GM21619 (cell line): Measurements from ENCODE around the gene CLEC2L.

ENCODE experiments used
- ATAC-seq: cut with Tn5 transposase; IDR thresholded peaks from one replicate; pipeline ENCODE4 v1.9.1; 2021; ENCODE audit not compliant: unreplicated experiment

Gene CLEC2L

DNA sequence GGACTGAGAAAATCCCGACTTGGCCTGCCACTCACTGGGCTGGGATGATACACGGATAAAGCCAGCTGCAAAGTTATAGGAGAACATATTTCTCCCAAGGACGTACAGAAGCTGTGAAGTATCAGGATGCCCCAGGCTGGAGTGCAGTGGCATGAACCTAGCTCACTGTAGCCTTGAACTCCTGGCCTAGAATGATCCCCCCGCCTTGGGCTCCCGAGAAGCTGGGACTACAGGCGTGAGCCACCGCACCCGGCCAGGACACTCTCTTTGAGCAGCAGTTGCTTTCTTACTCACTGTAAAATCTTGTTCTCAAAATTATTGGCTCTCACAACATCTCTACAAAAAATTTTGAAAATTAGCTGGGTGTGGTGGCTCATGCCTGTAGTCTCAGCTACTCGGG, 50.4 kb downstream of the CLEC2L start:
- no peak for ATAC-seq

DNA sequence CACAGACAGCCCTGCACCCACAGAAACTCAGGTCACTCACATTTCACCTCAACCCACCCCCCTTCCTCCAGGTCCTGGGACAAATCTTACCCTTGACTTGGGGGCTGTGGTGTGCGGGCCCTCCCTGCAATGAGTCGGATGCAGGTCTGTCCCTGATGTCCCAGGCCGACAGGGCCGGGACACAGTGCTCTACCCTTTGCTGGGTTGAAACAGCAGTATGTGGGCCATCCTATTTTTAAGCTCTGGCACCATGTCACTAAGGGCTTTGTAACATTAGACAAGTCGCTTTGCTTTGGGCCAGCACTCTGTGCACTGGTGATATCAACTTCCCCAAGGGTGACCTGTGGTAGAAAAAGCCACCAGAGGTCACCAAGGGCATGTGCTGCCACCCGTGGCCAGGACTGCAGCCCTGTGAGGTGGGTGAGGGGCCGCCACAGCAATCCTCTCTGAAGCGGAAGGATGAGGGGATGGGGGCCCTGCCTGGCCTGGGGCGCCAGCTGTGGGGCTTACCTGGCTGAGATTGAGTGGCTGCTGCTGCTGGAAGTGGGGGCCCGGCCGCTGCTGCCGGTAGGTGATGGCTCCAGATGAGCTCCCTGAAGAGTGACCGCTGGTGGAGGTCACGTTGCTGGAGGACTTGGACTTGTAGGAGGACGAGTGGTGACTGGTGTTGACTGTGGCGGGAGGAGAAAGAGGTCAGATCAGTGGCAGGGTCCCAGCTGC, 51.3 kb downstream of the CLEC2L start:
- ATAC-seq: no peak

DNA sequence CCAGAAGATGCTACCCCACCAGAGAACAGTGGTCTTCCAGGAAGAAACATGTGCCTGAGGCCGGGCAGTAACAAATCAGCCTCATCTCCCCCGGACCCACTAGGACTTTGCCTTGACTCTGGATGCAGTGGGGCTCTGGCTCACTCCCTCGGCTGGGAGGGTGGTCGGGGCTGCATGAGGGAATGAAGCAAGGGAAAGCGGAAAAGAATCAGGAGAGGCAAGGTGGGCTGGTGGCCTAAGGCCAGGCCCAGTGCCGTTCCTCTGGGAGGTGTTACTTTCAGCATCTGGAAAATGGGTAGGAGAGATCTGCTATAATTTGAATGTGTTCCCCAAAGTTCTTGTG, 51.8 kb downstream of the CLEC2L start:
- no peak for ATAC-seq

DNA sequence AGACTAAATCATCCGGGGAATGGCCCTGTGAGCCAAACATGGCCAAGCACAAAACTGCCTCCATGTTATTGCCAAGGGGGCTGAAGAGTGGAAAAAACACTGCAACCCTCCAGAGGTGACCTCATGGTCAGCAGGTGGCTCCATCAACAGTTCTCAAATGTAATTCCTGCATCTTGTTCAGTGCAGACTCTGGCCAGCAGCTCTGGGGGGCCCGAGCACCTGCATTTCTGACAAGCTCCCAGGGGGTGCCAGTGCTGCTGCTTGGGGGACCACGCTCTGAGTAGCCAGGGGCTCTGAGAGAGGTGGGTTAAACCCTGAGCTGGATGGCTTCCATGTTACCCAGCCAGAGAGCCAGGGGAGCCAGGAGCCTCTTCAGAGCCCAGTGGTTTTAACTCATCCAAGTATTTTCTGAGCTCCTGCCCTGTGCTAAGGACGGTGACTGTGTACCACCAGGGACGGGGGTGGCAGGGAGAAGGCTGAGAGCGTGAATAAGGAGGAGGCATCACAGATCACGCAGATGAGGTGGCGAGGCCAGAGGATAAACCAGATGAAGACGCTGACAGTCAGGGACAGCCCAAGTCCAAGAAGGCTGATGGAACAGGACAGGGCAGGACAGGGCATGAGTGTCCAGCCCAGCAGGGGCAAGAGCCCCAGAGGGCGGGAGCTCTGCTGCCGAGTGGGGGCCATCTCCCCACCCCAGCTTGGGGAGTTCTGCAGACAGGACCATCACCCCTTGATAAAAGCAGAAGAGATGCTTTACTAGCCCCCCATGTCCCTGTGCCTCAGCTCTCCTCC, 52.9 kb downstream of the CLEC2L start:
- ATAC-seq: no peak

DNA sequence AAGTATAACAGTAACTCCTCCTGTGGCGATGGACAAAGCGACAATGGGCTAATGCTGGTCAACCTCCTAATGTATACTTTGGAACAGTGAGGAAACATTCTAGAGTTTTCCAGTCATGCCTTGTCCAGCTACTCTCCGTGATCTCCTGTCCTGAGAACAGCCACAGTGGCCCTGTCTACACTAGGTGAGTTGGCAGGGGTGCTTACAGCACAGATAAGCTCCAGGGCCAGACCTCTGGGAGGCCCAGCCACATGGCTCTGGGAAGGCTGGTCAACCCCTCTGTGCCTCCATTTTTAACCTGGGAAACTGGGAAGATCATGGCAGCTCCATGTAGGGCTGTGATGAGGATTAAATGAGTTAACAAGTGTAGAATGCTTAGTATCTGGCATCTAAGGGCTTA, 57.0 kb downstream of the CLEC2L start:
- ATAC-seq: no peak

DNA sequence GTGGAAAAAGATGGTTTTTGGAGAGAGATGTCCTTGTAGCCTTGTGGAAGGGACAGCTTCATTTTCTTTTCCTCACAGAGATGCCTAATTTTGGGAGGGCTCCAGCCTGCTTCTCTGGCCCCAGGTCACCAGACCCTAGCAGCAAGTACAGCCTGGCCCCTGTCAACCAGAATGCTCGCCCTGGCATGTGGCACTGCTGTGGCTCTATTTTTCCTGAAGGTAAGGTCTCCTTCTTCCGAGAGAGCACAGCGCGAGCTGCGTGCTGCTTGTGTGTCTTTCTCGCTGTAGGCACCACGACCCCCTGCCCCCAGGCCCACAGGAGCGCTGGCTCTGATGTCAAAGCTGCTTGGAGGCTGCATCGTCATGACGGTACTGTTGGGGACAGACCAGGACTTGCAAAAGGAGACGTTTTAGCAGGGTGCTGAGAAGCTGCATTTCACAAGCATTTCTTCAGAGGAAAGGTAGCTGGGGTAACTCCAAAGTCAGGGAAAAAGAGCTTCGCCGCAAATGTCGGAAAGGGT, 58.7 kb downstream of the CLEC2L start:
- ATAC-seq: no peak

DNA sequence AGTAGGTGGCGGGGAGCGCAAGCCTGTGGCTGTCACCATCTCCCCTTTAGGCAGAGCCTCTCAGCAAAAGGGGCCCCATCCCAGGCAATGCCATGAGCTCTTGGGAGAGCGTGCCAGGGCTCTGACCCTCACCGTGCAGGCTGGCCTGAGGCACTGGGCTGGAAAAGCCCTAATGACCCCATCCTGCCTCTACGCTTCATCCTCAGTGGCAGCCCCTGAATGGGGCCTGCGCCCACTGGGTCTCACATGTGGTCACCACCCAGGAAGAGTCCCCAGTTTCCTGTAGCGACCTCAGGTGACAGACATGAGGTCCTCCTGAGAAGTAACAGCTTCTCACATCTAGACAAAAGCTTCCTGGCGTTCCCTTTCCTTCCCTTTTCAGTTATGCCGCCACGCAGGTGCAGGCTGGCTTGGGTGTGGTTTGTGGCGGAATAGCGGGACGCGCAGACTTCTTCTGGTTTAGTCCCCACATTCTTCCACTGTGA, 59.2 kb downstream of the CLEC2L start:
- ATAC-seq: no peak

DNA sequence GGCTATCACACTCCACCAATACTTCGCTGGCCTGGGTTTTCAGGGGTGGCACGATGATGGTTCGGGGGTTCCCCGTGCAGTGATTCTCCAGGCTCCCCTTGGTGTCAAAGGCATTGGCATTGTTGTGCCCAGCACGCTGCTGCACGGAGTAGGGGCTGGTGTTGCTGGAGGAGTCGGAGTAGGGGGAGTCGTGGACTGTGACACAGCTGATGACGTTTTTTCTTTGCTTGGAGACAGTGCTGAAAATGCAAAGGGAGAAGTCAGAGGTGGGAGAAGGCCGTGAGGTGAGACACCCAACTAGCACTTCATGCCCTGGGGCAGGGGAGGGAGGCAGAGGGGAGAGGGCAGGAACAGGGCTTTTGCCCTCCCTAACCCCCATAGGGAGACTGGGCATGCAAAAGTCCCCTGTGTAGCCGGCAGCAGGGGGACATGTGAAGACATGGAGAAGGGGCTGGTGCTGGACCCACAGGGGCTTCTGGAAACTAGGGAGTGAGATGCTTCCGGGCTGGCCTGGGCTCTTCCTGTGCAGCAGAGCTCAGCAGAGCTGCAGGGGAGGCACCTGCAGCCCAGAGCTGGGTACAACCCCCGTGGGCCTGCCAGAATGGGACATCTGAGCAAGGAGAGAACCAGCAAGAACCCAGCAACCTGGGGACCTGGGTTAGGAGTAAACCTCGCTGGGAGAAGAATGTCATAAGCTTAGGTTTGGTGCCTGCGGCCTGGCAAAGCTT, 60.5 kb downstream of the CLEC2L start:
- ATAC-seq: no peak

DNA sequence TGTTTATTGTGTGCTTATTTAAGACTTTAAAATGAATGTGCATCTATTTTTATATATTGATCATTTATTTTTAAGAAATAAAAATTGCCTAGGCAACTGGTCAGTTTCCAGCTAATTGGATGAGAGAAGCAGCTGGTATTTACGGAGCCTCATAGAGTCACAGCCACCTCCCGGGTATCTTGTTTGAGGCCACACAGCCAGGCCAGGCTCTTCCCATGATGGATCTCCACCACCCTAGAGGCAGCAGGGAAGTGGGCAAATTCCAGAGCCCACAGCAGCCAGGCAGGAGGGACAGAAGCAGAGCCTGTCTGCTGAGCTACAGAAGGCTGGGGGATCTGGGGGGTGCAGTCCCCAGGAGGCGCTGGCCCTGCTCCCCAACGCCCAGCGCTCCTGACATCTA, 61.6 kb downstream of the CLEC2L start:
- no peak for ATAC-seq

DNA sequence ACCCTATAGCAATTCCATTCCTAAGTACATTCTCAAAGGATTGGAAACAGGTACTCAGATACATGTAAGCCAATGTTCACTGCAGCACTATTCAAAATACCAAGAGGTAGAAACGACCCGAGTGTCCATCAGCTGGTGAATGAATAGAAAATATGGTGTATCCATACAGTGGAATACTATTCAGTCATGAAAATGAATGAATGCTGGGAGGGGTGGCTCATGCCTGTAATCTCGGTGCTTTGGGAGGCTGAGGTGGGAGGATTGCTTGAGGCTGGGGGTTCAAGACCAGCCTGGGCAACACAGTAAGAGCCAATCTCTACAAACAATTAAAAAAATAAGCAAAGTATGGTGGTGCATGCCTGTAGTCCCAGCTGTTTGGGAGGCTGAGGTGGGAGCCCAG, 62.8 kb downstream of the CLEC2L start:
- ATAC-seq: no peak

DNA sequence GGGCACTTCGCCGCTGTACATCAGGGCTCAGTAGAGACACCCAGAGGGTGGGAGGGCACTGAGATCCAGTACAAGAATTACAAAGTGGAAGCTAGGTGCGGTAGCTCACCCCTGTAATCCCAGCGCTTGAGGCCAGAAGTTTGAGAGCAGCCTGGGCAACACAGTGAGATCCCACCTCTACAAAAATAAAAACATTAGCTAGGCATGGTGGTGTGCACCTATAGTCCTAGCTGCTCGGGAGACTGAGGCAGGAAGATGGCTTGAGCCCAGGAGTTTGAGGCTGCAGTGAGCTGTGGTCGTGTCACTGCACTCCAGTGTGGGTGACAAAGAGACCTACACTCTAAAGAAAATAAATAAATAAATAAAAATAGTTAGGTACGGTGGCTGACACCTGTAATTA, 64.0 kb downstream of the CLEC2L start:
- no peak for ATAC-seq

DNA sequence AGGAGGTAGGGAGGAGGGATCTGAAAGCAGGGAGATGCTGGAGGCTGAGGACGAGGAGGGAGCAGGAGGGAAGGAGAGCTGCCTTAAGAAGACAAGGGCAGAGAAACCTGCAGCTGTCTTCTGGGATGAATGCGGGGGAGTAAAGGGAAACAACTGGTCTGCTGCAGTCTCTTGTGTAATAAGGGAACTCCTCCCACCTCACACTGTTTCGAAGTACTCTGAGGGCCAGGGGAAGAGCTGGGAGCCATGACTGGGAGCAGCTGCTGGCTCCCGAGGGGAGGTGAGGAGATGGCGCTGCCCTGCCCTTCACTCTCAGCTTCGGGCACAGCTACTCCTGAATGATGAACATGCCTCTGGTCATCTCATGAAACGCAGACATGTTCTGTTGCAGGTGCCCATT, 65.1 kb downstream of the CLEC2L start:
- ATAC-seq: no peak

DNA sequence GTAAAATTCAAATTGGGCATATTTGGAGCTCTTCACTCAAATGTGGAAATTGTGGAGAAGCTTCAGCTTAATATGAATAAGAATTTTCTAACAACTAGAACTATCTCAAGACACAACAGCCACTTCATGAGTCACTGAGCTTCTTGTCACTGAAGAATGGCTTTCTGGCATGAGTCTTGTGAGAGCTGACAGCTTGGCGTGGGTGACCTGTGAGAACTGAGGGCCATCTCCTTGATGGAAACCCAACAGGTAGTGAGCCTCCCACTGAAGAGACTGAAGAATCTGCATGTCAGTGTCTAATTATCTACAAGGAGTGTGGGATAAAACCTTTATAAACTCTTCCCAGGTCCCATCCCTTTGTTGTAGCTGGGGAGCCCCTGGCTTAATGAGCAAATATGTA, 66.0 kb downstream of the CLEC2L start:
- ATAC-seq: no peak

DNA sequence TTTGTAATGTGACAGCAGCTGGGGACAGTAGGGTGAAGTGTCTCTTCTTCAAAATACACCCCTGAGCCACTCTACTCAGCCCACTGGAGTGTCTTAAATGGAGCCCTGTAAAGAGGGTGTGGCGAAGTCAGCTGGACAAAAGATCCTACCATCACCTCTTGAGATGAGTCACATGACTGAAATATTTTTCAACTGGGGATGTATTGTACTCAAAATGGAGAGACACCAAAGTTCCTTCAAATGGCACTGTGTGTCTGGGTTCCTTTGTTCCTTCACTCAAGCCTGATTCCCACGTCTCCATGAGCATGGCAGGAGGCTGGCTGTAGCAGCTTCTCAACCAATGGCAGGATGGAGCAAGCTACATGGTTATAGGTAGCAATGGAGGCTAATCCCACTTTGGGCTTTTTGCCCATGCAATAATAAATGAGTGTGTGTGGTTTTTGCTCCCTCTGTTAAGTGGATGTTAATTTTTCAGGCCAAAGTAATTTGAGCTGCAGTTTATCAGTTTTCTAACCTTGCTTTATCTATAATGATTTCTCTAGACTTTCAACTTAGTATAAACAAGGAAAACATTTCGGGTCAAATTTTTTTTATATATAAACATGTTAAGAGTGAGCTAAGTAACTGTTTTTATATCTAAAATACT, 68.2 kb downstream of the CLEC2L start:
- no peak for ATAC-seq

DNA sequence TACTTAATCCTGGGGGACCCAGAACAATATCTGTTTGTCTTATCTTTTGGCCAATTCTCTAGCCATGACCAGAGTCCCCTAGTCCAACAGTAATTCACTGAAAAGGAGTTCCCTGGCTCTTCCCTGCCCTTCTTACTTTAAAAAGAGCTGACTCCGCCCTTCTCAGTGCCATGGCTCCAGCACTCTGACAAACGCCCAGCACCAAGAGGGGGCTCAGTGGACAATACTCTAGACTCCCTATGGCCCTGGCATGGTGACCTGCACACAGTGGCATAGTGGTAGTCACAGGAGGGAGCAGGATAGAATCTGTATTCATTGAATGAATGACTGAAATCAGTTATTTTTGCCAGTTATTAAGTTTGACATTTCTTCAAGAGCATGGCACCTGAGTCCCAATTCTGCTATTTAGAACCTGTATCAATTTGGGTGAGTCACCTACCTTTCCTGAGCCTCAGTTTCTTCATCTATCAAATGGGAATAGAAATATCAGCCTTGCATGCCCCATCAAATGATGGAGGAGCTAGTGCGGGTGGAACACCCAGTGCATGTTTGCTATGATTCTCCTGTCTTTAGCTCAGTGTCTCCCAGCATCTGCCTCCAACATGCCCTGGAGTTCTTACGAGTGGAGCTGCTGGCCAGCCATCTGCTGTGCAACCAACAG, 69.4 kb downstream of the CLEC2L start:
- no peak for ATAC-seq

DNA sequence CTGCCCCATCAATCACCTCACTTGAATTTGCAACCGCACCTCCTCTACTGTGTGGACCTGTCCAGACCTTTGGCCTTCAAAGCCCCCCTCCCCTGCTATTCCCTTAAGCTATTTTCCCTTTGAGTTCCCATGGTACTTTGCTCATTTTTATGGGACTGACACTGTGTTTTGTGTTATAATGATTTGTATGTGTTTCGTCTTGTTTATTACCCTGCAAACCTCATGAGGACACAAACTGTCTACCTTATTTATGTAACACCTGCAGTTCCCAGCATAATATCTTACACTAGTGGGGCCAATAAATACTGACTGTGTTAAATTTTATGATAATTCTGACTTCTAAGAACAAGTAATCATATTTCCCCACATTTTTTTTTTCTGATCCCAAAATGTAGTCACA, 70.6 kb downstream of the CLEC2L start:
- no peak for ATAC-seq
